C4-2B (cell line): Measurements from ENCODE around the gene MFAP3L.

Experiments
- H3K27ac ChIP-seq: fragments of 450-650 bp; 2 replicates; pipeline ENCODE4 v1.5.1; 2017
- ZFX ChIP-seq: fragments of 450-650 bp; IDR thresholded peaks from 2 replicates; pipeline ENCODE4 v1.6.1; 2017
- TF ChIP-seq, protein P1 (sequence below): fragments of 450-650 bp; conservative IDR thresholded peaks from 2 replicates; pipeline ENCODE4 v1.5.1; 2017; ENCODE audit warnings: mild to moderate bottlenecking

MFAP3L gene

DNA sequence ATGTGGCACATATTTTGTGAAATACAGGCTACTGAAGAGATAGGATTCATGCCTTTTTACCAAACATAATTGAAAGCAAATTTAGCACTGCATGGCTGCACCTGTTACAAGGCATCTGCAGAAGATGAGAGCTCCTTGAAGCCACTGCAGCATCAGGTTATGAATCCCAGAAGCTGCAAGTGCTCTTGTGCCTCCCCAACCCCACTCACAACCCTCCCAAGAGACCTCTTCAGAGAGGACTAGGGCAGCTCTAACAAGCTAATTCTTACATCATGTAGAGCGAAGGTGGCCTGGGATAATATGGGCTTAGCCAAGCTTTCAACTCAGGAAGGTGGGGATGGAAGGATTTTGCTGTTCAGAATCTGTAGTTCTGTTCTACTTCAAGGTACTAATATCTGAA, 27.2 kb downstream of the MFAP3L start:
- TF ChIP-seq ZFX = no peak
- TF ChIP-seq, protein P1, sequence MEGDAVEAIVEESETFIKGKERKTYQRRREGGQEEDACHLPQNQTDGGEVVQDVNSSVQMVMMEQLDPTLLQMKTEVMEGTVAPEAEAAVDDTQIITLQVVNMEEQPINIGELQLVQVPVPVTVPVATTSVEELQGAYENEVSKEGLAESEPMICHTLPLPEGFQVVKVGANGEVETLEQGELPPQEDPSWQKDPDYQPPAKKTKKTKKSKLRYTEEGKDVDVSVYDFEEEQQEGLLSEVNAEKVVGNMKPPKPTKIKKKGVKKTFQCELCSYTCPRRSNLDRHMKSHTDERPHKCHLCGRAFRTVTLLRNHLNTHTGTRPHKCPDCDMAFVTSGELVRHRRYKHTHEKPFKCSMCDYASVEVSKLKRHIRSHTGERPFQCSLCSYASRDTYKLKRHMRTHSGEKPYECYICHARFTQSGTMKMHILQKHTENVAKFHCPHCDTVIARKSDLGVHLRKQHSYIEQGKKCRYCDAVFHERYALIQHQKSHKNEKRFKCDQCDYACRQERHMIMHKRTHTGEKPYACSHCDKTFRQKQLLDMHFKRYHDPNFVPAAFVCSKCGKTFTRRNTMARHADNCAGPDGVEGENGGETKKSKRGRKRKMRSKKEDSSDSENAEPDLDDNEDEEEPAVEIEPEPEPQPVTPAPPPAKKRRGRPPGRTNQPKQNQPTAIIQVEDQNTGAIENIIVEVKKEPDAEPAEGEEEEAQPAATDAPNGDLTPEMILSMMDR = no peak
- no peak overlapping the region for H3K27ac ChIP-seq

DNA sequence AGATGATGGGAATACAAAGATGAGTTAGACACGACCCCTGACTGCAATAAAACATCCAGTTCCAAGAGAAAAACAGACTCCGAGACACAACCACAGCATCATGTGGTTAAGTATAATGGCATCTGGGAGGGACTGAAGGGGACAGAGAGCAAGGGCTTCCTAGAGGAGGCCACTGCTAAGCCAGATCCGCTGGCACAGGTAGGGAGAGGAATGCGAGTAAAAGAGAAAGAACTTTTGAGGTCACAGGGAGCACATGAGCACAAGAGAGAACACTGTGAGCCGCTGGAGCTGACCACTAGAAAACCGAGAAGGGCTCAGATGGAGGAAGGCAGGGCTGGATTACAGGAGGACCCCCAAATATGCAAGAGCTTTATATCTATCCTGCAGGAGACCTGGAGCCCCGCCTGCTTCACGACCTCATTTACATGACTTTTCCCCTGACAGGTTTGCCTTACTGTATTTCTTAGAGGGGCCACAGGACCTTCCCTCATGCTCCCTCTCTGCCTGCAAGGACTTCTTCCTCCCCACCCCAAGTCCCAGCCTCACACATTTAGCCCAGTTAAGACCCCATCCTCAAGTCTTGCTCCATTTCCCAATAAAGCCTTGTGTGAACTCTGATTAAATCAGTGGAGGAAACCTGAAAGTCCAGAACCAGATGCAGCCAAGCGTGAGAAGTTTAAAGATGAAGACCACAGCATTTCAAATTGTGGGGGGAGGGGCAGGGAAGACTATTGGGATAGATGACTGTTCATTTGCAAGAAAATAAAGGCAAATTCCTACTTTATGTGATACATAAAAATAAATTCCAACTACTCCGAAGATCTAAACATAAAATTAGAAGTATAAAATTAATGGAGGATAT, 29.6 kb downstream of the MFAP3L start:
- H3K27ac ChIP-seq = no peak overlapping the region; the same call in 1 of the 2 replicates
- TF ChIP-seq, protein P1 = no peak
- no peak for TF ChIP-seq ZFX

DNA sequence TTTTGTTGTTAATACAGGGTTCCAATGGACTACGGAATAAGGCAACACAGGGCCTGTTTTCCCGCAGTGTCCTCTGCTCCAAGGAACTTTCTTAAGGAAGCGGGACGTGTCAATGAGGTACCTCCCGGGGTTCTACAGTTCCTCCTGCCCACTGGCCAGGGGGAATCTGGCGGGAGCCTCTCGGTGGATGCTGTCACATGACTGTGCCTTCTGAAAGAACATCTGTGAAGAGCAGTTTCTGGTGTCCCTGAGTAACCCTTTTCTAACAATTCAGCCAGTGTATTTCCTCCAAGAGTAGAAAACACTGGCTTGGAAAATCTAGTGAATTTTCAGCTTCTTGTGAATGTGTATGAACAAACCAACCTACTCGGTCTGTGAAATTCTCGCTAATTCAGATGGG, 32.7 kb downstream of the MFAP3L start:
- TF ChIP-seq, protein P1 = no peak
- no peak for TF ChIP-seq ZFX
- no peak overlapping the region for H3K27ac ChIP-seq

DNA sequence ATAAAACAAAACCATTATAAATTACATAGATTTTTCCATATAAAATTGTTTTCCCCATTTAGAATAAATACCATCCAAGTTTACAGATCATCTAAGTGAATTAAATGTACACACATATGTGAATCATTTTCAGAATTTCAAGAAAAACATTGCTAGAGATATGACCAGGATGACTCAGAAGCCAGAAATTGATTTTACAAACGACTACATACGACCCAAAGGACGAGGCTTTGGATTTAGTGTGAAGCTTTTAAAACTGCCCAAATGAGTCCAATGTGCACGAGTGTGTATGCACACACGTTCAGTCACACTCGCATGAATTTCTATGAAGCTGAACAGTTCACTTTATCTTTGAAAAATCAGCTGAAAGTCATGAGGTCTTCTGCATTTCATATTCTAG, 37.9 kb downstream of the MFAP3L start:
- H3K27ac ChIP-seq = no peak overlapping the region
- no peak for TF ChIP-seq ZFX
- TF ChIP-seq, protein P1 = no peak

DNA sequence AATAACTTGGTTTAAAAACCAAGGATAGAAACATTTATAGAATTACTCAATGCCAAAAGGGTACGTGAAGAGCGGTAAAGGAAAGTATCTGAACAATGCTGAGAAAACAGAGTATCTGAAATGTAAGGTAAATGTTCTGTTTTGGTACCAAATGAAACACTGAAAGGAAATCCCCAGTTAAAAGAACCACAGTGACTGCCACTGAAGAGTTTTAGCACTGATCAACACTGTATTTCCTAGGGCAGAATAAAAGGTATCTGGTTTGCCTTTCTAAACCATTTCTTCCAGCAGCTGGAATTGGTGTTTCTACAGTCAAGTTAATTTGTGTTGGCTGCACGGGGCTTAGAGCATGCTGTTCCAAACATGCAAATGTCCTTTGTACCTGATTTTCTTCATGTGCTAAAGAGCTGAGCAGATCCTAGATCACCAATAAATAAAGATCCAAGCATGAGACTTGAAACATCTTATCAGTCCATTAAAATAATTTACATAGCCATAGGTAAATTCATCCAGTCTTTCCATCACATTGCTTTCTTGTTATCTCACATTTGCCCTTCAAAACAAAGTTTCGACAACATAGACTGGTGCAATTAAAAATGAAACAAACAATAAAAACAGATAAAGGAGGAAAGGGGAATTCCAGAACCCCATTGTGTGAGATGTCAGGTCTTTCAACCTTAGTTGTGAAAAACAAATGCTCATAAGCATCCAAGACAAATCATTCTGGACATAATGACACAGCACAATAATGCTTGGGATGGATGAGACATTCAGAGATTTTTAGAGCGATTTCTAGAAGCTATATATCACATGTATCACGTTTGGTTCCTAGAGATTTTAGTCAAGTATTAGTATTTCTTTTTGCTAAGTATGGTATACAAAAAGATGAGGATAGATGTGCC, 38.6 kb downstream of the MFAP3L start:
- no peak for TF ChIP-seq ZFX
- TF ChIP-seq, protein P1 = no peak
- H3K27ac ChIP-seq = no peak overlapping the region

DNA sequence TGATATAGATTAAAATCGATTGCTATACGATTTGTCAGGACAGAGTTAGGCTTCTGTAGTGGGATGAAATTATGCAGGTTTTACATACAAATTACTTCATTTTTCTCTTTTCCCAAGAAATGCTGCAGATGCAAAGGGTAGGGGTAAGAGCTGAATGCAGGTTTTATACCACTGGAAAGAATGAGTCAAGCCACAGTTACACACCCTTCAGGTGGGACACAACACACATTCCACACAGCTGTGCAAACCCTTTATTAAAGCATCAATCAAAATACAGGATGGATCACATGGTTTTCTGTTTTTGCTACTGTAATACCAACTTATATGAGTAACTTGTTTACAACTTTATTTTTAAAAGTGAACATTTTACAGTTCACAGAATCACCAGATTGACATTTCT, 39.8 kb downstream of the MFAP3L start:
- H3K27ac ChIP-seq = no peak overlapping the region
- TF ChIP-seq, protein P1 = no peak
- no peak for TF ChIP-seq ZFX

DNA sequence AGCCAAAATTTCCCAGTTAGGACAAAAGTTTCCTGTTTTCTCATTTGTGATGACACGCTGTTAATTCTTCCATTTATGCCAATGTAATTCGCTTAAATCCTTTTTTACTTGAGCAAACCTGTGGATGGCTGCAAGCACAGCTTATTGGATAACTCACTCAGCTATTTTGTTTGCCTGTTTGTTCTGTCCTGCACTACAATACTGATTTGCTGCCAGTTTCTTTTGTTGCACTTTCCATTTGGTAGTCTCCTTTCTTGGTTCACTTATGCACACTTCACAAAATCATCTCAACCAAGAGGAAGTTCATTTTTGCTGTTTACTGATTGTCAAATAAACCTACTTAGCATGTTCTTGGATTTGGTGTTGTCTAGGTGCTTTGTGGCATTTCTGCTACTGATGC, 40.3 kb downstream of the MFAP3L start:
- H3K27ac ChIP-seq = no peak overlapping the region
- no peak for TF ChIP-seq ZFX
- TF ChIP-seq, protein P1 = no peak
